Fibroblast of skin of left biceps (primary cell): ENCODE results near the gene GLMP.
"Not testable (repeated sequence)": the region's sequence is repeated elsewhere in the genome, so short reads cannot be mapped to it uniquely, and the experiment has no call there.

Experiments used
- DNase-seq, 2 experiments: peaks; one replicate each; pipeline ENCODE4 v3.0.0-alpha.2; 2013; ENCODE audit warnings: low read depth in 2 of 2

GLMP gene

GRCh38 chr1:156295391-156295947 is at the start of gene GLMP:
GLMP (minus strand) TSS chr1:156295679; CDS start chr1:156295645, 34 bp downstream.
- DNase-seq = peak; percentile 16 to 20

DNA sequence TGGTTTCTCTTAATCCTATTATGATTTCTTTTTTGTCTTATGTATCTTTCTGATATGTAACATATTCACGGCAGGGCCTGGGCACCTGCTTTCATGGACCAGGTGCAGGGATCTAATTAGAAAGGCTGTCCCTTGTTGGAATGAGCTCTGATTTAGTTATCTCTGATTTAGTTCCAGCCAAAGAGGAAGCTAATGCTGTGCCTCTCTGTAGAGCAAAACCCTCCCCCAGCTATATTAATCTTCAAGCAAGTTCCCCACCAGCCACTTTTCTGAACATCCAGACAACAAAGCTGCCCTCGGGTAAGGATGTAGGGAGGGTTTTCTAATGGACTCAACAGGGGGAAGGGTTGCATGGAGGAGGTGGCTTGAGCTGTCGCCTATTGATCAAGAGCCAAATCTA is 48.9 kb upstream of the GLMP start:
- DNase-seq = no peak

DNA sequence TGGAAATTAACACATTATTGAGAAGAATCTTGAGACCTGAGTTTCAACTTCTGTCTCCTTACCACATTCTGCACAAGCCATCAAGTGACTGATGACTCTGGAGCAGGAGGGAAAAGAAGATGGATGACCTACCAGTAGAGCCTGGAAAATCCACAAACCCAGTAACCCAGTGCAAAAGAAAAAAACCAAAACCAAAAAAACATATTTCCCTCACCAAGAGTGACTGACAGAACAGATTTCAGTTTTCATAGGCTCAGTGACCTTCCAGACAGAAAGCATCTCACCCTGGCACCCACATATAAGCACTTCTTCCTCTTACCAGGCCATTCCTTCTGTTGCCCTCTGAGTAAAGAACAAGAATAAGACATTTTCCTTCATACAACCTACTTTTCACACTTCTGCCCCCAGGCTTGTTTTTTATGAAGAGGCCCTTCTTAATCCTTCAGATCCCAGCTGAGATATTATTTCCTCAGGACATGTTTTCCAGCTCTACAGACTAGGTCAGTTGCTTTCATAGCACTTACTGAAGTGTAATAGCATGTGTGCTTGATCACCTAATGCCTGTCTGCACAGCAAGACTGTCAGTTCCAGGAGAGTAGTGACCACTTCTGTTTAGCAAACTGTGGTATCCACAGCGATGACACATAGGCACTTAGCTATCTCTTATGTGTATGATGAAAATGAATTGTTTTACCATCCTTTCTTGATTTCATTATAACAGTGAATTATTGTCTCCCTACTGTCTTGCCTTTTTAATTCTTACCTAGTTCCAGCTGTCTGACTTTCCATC is 46.9 kb upstream of the GLMP start:
- no peak for DNase-seq

- peak; percentile 100 for DNase-seq
Measured at GRCh38 chr1:156338180-156338976, 42.9 kb upstream of the GLMP start, which contains the start of the genes CCT3 and TSACC. CCT3 (minus strand) TSS chr1:156338292; CDS start chr1:156338184, 108 bp downstream. TSACC (plus strand) TSS chr1:156338526; CDS start chr1:156339758, 1,232 bp downstream.

- no peak for DNase-seq
Measured at GRCh38 chr1:156337888-156338179, 42.4 kb upstream of the GLMP start.

DNA sequence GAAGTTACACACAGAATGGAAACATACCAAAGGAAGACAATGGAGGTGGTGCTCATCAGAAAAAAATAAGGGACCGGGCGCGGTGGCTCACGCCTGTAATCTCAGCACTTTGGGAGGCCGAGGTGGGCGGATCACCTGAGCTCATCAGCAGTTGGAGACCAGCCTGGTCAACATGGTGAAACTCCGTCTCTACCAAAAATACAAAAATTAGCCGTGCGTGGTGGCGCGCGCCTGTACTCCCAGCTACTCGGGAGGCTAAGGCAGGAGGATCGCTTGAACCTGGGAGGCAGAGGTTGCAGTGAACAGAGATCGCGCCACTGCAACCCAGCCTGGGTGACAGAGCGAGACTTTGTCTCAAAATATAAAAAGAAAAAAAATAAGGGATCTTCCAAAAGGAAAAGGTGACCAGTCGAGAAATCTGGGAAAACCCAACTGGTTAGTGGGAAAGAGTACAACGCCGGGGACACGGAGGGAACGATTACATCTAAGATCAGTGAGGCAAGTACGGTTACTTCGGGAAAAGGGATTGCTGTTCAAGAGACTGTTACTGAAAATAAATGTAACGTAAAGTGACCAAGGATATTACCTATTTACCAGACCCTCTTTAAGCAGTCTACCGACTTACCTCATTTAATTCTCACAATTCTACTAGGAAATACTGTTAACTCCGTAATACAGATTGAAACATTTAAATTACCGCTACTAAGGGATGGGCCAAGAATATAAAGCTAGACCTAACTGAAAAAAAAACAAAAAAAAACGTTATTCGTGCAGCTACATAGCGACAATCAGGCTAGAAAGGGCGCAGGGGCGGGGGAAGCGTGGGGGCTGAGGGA is 41.8 kb upstream of the GLMP start:
- no peak for DNase-seq

GRCh38 chr1:156336242-156336641 is 40.8 kb upstream of the GLMP start:
- DNase-seq = no peak

DNA sequence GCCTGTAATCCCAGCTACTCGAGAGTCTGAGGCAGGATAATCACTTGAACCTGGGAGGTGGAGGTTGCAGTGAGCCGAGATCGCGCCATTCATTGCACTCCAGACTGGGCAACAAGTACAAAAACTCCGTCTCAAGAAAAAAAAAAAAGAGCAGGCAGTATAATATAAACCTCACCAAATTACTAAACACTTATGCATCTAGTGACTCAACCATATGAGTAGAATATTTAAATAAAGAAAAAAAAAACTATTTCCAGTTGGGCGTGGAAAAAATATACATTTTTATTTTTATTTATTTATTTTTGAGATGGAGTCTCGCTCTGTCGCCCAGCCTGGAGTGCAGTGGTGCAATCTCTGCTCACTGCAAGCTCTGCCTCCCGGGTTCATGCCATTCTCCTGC is 27.7 kb upstream of the GLMP start:
- not testable (repeated sequence) for DNase-seq

DNA sequence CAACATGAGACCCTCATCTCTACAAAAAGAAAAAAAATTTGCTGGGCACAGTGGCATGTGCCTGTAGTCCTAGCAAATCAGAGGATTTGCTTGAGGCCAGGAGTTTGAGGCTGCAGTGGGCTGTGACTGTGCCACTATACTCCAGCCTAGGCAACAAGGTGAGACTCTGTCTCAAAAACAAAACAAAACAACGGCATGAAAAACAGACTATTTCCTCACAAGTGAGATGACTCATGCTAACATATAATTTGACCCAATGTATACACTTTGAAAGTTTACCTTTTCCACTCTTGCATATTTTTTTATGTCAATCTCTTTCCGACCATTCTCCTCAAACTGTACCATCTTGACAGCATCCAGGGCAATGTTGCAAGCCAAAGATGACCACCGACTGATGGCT is 25.1 kb upstream of the GLMP start:
- no peak for DNase-seq

DNA sequence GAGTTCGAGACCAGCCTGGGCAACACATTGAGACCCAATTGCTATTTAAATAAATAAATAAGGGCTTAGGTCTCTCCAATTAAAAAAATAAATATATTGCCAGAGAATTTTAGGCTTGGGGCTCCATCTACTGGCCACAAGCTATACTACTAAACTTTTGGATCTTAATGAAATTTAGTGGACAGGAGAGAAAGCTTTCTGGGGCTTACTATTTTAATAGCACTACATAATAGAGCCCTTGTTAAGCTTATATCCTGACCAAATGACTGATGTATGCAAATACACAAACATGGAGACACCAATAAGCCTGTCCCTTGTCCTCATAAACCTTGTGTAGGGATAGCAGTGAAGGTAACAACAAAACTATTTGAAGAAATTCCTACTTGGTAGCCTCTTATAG is 24.2 kb upstream of the GLMP start:
- DNase-seq = no peak

DNA sequence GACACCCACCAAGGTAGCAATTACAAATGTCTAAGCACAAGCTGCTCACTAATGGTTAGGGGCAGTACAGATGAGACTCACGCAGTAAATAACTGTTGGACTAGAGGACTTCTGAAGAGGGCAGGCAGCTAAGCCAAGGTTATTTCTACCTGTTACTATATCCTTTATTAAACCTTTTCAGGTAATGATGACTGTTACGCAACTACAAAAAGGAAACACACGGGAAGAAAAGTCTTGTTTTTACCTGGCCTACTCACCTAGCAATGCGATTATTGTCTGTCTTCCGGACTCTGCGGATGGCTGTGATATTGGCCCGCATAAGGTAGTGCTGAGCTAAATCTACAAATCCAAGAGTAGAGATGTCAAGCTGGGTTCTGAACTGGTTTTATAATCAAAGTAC is 21.4 kb upstream of the GLMP start:
- no peak for DNase-seq

DNA sequence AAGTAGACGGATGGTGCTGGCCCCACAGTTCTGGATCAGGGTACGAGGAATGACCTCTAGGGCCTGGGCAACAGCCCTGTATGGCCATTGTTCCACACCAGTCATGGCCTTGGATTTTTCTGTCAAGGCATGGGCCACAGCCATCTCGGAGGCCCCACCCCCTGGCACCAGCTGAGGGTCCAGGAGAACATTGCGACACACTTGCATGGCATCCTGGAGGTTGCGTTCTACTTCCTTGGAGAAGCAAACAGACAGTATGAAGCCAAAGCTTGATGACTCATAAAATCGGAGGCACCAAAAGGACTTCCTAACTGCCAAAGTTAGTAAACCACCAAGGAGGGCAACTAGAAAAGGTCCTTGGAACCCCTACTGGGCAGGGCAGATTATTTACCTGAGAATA is 15.5 kb upstream of the GLMP start:
- no peak for DNase-seq

GRCh38 chr1:156308078-156308477 is 12.6 kb upstream of the GLMP start:
- no peak for DNase-seq

GRCh38 chr1:156305215-156305614 is 9.7 kb upstream of the GLMP start:
- DNase-seq = no peak

- no peak for DNase-seq
Measured at GRCh38 chr1:156303241-156303640, 7.8 kb upstream of the GLMP start.

DNA sequence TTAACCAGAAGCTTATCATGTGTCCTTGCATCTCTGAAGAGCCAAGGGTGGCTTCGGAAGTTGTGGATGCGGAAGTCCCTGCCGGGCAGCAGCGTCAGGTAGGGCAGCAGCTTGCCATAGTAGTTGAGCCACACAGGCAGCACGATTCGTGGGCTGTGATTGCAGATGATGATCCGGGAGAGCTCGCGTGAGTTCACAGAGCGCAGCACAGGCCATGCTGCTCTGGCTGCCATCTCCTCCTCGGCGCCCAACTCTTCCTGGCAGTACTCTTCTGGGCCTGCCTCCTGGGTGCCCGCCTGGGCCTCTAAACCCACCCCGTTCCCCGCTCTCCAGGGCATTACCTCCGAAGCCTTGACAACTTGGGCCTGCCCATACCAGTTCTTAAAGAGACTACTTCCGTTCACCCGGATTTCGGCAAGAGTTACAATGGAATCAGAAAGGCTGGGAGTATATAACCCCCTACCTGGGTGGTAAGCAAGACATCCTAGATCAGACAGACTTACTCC is 3.4 kb upstream of the GLMP start, which contains the start of gene VHLL:
Gene VHLL, minus strand, starts transcription at position 456 of the 506 bp plus-strand sequence. Its CDS starts 118 bp downstream, at position 338.
- no peak for DNase-seq

- no peak for DNase-seq
Measured at GRCh38 chr1:156293895-156294294, 1.6 kb downstream of the GLMP start.

DNA sequence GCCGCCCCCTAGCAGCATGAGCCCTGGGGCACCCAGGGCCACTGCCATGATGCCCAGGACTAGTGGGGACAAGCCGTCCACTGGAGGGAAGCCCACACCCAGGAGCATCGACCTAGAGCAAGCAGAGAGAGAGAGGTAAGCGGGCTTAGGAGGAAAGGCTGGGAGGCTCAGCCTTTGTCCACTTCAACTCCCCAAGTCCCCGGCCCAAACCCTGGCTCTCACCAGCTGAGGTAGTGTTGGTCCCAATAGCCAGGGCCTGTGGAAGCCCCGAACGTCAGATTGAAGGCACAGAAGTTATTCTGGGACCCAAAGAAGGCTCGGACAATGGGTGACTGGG is 2.4 kb downstream of the GLMP start:
- DNase-seq = no peak

- peak; percentile 23 to 25 for DNase-seq
Measured at GRCh38 chr1:156291226-156292061, 4.0 kb downstream of the GLMP start.

GRCh38 chr1:156289857-156290256 is 5.6 kb downstream of the GLMP start:
- no peak for DNase-seq

DNA sequence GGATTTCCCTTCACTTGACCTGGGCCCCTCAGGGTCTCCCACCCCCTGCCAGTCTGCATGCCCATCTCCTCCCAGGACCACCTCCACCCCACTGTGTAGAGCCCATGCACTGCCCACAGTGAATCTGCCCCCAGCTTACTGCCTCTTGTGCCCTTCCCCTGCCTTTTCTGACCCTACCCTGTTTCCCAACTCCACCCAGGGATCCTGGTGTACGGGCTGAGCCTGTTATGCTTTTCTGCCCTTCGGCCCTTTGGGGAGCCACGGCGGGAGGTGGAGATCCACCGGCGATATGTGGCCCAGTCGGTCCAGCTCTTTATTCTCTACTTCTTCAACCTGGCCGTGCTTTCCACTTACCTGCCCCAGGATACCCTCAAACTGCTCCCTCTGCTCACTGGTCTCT is 9.4 kb downstream of the GLMP start:
- no peak for DNase-seq
